Stimulated activated CD4-positive, alpha-beta T cell treated with anti-CD3 and anti-CD28 coated beads, TNF-alpha, amount 100 ng/mL, for 24 hours (primary cell): ENCODE results near the gene UBE2G2.

ENCODE experiments used
- DNase-seq, 3 experiments: peaks; one replicate each; pipeline ENCODE4 v3.0.0-alpha.2; 2020; ENCODE audit warnings: low read depth in 3 of 3

Gene UBE2G2

DNA sequence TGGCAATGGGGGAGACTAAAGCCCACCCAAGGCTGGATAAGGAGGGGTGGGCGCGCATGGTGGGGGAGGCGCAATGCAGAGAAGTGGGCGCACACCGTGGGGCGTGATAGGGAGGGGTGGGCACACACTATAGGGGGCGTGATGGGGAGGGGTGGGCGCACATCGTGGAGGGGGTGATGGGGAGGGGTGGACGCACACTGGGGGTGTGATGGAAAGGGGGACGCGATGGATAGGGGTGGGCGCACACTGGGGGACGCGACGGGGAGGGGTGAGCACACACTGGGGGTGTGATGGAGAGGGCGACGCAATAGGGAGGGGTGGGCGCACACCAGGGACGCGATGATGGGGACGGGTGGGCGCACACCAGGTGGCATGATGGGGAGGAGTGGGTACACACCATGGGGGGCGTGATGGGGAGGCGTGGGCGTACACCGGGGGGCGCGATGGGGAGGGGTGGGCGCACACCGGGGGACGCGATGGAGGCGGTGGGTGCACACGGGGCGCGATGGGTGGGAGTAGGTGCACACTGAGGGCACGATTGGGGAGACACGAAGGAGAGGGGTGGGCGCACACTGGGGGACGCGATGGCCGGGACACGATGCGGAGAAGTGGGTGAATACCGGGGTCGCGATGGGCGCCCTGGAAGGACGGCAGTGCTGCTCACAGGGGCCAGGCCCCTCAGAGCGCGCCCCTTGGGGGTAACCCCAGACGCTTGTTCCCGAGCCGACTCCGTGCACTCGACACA lies 15.3 kb upstream of the UBE2G2 start:
- DNase-seq: no peak

DNA sequence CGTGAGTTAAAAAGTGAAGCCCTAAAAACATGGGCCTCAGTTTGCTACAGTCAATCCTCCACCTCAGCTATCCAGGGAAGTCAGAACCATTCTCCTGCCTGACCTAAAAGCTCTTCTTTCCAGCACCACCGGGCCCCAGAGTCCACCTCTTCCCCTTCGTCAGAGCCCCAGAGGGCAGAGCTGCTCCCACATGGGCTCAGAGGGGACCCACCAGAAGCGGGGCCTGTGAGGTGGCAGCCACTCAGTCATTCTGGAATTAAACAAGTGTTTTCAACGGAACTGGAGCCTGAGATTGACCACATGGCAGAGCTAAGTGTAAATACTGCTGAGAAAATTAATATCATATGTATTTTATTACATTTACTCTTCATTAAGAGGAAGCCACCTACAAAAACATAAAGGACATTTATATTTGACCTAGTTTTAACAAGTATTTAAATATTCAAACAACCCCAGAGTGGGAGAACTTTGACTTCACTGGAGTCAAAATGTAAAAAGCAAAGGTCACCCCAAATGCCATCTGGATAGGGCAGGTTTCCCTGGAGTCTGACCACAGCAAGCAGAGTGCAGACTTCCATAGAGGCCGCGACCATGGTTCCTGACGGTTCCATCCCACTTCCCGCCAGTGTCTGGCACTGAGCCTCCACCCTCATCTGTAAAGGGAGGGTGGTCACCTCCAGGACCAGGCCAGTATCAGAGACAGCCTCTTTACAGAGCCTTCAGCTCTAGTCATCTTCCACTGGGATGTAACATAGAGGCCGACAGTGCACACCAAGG lies 14.4 kb upstream of the UBE2G2 start:
- DNase-seq: no peak

DNA sequence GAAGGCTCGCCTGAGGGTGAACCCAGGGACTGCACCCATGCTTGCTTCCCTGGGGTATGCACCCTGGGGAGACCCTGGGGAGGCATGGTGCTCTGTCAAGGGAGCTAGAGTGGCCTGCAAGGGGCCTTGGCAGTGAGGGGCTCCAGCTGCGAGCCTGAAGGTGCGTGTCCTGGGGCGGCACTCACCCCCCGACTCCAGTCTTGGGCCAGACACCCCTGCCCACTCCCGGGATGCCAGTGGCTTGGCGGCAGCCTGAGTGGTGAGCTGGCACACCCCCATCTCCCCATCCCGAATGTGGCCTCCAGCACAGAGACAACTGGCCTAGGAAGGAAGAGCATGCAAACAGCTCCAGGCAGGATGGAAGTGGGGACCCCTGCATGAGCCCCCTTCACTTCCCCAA lies 13.6 kb upstream of the UBE2G2 start:
- no peak for DNase-seq

DNA sequence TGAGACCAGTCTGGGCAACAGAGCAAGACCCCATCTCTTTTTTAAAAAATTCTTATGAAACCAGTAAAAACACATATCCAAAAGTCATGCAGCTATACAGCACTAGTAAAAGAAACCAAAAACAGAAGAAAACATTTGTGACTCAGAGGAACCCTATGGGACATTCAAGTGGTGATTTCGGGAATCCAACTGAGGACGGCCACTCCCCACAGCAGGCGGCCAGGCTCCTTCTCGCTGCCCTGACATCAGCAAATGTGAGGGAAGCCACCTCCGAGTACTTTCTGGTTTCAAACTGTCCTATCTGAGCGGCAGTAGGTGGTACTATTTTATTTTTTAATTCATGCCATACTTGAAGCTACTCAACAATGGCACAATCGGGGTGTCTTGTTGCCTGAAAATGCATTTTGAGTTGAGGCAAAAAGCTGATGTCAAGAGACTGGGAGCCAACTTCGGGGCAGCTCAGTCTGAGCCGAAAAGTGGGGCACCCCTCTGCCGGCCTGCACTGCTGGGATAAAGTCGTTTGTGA lies 12.9 kb upstream of the UBE2G2 start:
- no peak for DNase-seq

DNA sequence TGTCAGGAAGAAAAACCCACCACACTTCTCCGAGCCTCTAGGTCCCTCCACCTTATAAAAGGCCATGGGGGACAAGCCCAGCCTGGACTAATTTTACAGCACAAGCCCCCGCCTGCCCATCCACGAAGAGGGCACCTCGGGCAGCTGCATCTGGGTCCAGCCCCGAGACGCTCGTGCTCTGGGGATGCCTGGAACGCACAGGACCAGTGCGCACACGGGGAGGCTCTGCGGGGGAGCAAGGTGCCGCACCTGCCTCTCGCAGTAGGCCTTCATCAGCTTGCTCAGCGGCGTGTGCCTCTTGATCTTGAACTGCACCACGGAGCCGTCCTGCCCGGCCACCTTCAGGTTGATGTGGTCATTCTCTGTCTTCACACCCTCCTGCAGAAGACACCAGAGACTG lies 12.1 kb upstream of the UBE2G2 start:
- DNase-seq: no peak

DNA sequence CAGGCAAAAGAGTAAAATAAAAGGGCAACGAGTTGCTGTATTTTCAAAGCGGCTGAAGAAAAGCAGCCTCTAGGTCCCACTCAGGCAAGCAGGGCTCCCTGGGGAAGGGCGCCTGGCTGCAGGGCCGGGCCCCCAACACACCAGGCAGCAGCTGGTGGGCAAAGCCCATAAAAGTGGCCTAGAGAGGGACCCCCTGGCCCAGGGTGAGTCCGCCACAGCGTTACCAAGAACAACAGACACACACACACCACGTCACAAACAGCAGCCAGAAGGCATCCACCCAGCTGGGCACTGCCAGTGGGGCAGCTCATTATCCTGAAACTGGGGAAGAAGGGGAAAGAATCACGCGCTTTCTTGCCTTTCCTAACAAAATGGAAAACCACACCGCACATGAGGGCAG lies 11.5 kb upstream of the UBE2G2 start:
- no peak for DNase-seq

DNA sequence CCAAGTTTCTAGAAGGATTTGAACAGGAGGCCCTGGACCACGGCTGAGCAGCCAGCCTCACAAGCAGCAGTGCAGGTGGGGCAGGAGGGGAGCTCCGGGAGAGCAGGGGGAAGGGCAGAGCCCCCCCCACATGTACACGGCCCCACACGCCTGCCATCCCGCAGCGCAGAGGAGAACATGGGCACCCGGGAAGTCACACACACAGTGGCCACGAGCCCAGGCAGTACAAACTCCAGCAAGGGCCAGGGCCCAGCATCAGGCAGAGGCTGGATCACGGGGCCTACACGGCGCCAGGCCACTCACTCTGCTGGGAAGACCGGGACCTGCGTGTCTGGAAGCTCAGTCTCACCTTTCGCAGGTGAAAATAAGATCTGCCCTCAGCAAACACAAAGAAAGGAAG lies 11.0 kb upstream of the UBE2G2 start:
- DNase-seq: no peak

DNA sequence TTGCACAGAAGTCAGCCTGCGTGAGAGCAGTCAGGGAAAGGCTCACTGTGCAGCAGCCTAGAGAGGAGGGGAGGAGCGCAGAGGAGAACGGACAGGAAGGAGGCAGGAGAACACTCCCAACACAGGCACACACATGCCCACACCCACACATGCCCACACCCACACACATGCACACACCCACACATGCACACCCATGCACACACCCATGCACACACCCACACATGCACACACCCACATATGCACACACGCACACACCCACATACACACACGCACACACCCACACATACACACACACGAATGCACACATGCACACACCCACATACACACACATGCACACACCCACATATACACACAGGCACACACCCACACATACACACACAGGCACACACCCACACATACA lies 9.2 kb upstream of the UBE2G2 start:
- DNase-seq: no peak

DNA sequence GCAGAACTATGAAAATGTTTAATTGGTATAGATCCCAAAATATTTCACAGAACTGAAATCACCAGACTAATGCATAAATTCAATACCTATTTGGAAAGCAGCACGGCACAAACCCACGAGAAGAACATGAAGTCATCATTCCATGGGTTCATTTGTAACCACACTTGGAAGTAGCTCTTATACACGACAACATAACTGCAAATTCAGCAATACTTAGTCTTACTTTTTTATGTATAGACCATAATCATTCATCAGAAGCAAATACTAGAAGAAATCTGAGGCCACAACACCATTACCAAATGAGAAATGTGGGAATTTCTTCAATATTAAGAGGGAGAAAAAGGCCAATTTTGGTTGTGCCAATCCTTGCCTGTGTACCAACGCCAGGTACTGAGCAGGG lies 4.2 kb upstream of the UBE2G2 start:
- no peak for DNase-seq

DNA sequence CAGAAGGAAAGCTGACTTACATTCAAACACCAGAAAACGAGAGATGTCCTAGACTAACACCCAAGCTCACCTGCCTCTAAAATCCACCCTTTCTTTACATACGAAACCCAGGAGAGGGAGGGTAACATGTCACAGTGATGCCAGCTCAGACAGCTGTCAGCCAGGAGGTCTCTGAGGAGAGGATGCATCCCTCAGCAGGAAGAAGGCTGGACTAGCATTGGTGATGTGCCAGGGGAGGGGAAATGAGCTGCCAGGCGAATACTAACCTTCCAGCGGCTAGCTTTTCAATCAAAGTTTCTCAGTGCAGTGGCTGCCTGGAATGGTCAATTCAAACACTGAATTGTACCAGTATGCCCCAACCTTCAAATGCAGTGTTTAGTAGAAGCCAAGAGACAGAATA lies 3.6 kb upstream of the UBE2G2 start:
- DNase-seq: no peak

DNA sequence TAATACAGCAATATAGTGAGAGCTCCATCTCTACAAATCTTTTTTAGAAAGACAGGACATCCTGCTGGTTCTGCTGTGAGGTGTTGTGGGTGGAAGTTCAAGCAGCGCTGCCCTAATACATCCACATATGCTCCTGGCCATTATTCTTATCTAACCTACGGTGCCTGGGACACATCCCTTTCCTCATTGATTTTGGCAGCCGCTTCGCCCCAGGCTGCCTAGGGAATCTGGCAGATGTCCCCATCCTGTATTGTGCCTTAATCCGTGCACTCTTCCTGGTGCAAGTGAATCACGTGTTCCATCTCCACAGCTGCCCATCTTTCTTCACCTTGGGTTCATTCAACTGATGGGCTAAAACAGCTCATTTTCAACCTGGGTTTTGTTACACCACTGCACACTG lies 3.1 kb upstream of the UBE2G2 start:
- DNase-seq: no peak

DNA sequence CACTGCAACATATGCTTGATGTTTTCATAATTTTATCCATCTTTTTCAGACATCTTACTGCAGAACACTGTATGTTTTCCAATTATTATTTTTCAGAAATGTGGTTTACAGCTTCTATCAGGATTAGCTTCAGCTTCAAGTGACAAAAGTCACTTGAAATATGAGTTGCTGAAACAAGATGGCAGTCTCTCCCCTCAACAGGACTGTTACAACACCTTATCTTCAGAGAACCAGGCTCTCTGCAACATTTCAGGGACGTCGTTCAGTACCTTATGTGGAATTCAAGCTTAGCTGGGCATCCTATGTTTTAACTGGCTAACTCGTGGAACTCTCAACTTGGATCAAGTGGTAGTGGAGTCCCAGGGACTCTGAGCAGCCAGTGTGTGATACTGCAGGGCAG lies 2.0 kb upstream of the UBE2G2 start:
- DNase-seq: no peak

DNA sequence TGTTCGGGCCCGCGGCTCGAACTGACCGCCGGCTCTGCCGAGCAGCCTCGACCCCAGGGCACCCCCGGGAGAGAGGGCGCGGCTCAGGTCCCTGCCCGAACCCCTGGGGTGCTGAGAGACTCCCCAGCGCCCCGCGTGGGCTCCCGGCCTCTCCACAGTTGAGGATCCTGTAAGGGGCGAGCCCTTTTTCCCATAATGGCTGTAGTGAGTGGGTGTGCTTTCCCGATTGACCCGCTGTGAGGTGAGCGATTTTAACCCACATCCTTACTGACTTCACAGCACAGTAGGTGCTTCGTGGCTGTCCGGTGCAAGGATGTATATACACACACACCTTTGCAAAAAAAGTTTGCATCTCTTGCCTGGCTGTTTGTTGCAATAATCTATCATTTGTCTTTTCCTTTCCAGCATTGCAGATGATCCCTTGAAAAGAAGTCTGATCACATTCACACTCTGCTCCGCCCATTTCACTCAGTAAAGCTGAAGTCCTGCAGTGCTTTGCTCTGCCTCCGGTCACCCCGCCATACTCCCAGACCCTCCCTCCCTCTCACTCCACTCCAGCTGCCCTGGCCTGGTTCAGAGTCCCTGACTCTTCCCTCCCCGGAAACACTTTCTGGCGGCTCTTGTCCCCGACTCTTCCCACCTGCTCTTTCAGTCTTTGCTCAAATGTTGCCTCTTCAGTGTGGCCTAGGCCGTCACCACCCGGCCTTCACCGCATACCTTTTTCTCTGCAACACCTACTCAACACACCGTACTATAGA lies 955 bp upstream of the UBE2G2 start:
- DNase-seq: no peak

DNA sequence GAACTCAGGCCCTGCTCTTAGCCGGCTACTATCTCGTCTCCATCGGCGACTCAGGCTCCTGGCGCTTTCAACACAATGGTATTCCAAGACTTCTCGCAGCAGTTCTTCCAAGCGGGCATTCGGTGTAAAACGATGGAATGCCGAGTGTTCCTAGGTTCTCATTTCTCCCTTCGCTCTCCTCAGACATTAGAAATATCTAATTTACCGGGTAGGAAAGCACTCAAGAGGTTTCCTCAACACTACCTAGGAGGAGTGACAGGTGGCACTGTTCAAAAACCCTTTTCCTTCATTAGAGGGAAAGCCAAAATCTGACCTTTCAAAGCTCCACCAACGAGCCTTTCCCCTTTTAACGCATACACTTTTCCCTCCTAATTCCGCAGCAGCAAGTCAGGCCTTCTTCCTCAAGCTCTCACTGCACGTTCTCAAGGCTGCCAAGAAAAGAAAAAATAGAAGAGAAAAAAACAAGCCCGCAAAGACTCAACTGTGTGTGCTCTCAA lies 601 bp downstream of the UBE2G2 start:
- DNase-seq: no peak

DNA sequence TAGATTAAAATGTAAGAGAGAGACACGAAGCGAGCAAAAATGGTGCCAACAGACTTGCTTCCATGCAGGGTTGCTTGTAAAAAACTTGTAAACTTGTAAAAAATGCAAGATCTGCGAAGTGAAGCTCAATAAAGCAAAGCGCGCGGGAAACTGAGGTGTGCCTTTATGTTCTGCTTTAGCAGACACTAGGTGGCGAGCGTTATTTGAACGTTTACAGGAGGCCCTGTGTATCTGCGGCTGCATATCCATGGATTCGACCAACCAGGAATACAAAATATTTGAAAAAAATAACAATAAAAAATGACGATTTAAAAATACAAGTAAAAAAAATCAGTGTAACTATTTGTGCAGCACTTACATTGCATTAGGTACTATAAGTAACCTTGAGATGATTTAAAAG lies 1.5 kb downstream of the UBE2G2 start:
- DNase-seq: no peak

DNA sequence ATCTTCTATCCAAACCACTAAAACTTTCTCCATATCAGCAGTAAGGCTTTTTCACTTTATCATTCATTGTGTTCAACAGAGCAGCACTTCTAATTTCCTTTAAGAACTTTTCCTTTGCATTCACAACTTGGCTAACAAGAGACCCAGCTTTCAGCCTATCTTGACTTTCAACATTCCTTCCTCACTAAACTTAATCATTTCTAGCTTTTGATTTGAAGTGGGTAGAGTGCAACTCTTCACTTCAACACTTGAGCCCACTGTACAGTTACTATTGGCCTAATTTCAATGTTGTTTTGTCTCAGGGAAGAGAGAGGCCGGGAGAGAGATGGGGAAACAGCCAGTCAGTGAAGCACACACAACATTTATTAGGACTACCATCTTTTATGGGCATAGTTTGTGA lies 2.0 kb downstream of the UBE2G2 start:
- no peak for DNase-seq

DNA sequence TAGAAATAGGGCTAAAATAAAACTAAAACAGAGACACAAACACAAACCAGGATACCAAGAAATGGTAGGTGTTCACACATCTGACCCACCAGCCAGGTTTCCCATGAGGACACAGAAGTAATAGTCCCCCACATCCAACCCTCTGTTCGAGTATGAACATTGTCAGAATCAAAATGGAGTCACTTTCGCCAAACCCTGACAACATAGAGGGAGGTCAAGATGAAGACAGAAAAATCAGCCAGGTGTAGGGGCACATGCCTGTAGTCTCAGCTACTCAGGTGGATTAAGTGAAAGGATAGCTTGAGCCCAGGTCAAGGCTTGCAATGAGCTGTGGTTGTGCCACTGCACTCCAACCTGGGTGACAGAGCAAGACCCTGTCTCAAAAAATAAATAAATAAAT lies 3.8 kb downstream of the UBE2G2 start:
- no peak for DNase-seq

DNA sequence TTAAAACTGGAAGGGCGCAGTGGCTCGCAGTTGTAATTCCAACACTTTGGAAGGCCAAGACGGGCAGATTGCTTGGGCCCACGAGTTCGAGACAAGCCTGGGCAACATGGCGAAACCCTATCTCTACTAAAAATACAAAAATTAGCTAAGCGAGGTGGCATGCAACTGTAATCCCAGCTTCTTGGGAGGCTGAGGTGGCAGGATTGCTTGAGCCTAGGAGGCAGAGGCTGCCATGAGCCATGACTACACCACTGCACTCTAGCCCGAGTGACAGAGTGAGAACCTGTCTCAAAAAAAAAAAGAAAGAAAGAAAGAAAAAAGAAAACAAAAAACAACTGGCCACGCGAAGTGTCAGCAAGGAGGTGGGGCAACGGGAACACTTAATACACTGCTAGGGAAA lies 6.3 kb downstream of the UBE2G2 start:
- no peak for DNase-seq

DNA sequence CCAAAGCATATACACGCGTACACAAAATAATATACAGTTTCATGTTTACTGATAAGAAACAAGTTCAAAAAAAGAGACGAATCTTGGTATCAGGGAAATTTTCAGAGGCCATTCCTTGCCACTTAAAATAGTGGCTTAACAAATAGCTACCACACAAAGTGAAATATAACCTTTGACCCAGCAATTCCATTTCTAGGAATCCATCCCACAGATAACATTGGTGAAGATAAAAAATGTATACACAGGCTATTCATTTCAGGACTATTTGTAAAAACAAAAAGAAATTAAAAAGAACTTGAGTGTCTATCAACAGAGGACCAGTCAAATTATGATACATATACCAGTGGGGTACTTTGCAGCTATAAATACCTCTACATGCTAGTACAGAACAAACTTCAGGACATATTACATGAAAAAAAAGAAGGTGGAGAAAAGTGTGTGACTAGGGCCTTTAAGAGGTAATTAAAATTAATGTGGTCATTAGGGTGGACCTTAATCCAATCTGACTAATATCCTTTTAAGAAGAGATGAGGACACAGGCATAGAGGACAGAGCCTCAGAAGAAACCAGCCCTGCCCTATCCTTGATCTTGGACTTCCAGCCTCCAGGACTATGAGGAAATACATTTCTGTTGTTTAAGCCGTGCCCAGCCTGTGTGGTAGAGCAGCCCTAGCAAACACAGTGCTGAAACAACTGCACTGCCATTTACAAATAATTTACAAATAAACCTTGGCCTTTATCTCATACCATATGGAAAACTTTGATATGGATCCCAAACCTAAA lies 7.8 kb downstream of the UBE2G2 start:
- DNase-seq: no peak

DNA sequence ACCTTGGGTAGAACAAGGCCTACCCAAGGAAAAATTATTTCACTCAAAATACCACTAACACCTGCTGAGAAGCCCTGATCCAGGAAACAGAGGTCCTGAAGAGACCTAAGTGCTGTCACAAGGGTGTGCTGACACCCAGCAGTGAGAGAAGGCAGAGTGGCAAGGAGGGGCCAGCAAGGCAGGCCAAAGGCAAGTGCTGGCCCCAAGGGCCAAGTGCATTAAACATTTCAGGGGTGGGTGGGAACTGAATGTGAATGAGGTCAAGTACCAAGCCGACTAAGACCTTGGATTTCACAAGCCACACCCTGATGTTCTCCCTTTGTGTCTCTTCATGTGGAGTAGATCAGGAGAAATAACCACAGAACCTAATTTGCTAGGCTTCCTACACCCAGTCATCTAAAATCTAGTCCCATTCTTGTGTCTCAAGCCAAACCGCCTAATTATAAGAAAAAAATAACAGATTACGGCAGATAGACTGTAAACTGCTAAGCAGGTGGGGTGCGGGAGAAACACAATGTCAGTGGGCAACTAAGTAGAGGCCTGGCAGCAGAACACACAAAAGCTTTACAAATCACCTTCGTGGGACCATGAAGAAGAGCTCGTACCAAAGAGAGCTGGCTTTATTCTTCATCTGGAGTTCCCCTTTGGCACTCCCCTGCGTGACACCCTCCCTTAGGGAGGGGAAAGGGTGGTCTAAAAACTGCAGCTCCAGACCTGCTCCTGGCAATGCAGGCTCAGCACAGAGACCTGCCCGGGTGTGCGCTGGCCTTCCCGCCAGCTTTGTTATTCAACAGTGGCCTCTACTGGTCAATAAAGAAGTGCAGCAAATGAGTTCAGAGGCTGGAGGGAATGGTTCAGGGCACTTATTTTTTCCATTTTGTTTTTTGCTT lies 8.7 kb downstream of the UBE2G2 start:
- peak in 2 of 3 experiments; percentile 22 for DNase-seq

DNA sequence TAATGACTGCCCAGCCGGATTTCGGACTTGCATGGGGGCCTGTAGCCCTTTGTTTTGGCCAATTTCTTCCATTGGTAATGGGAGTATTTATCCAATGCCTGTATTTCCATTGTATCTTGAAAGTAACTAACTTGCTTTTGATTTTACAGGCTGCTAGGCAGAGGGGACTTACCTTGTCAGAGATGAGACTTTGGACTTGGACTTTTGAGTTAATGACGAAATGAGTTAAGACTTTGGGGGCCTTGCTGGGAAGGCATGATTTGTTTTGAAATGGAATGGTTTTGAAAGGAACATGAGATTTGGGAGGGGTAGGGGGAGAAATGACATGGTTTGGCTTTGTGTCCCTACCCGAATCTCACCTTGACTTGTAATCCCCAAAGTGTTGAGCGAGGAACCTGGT lies 9.6 kb downstream of the UBE2G2 start:
- DNase-seq: no peak
